ENCODE data around the gene TYW3.
A peak's percentile ranks its signal among the peaks of the same experiment; 100 is the strongest.

The TYW3 gene

GRCh38 chr1:74703386-74704182 lies 29.4 kb upstream of the TYW3 start:
- no peaks in the 10 kb centered on the region for H3K27me3 ChIP-seq (ENCODE audit: control insufficient read depth in 1 of 2, insufficient read depth in 2 of 2, low read length in 2 of 2)
- H3K4me3 ChIP-seq (ENCODE audit: low read length in 2 of 2), result no peak overlapping the region
- no peak overlapping the region for H3K27ac ChIP-seq (ENCODE audit: low read length)
- H3K9ac ChIP-seq (ENCODE audit: low read length in 2 of 2), result no peak overlapping the region
- no peaks in the 10 kb centered on the region for H3K9me3 ChIP-seq (ENCODE audit: control insufficient read depth in 2 of 2, low read length in 2 of 2)
- peaks cover 26 to 32% of the 10 kb centered on the region in 2 donors for H3K36me3 ChIP-seq (ENCODE audit: control insufficient read depth in 2 of 2, insufficient read depth in 2 of 2, low read length in 2 of 2)
- no peaks in the 10 kb centered on the region for H3K4me1 ChIP-seq (ENCODE audit: control insufficient read depth, insufficient read depth, low read length)

- Histone ChIP-seq H3K36me3 (ENCODE audit: control insufficient read depth in 2 of 2, insufficient read depth in 2 of 2, low read length in 2 of 2) (peaks cover 19 to 40% of the 10 kb centered on the region in 2 donors), H3K27ac (ENCODE audit: low read length) (peak overlapping the region; percentile 32), H3K27me3 (ENCODE audit: control insufficient read depth in 1 of 2, insufficient read depth in 2 of 2, low read length in 2 of 2) (no peaks in the 10 kb centered on the region), H3K9ac (ENCODE audit: low read length in 2 of 2) (peak overlapping the region in 1 of 2 donors; percentile 8), H3K4me1 (ENCODE audit: control insufficient read depth, insufficient read depth, low read length) (peaks cover 11% of the 10 kb centered on the region), H3K9me3 (ENCODE audit: control insufficient read depth in 2 of 2, low read length in 2 of 2) (no peaks in the 10 kb centered on the region), H3K4me3 (ENCODE audit: low read length in 2 of 2) (no peak overlapping the region)
Observed at GRCh38 chr1:74712881-74713280, 20.1 kb upstream of the TYW3 start.

- Histone ChIP-seq H3K27ac (ENCODE audit: low read length) (no peak overlapping the region), H3K27me3 (ENCODE audit: control insufficient read depth in 1 of 2, insufficient read depth in 2 of 2, low read length in 2 of 2) (no peaks in the 10 kb centered on the region), H3K4me1 (ENCODE audit: control insufficient read depth, insufficient read depth, low read length) (peaks cover 11% of the 10 kb centered on the region), H3K36me3 (ENCODE audit: control insufficient read depth in 2 of 2, insufficient read depth in 2 of 2, low read length in 2 of 2) (peaks cover 25 to 40% of the 10 kb centered on the region in 2 donors), H3K9me3 (ENCODE audit: control insufficient read depth in 2 of 2, low read length in 2 of 2) (no peaks in the 10 kb centered on the region), H3K4me3 (ENCODE audit: low read length in 2 of 2) (no peak overlapping the region), H3K9ac (ENCODE audit: low read length in 2 of 2) (peak overlapping the region in 1 of 2 donors; percentile 8)
Observed at GRCh38 chr1:74713849-74714248, 19.1 kb upstream of the TYW3 start.

GRCh38 chr1:74714429-74715235 lies 18.3 kb upstream of the TYW3 start:
- H3K27me3 ChIP-seq (ENCODE audit: control insufficient read depth in 1 of 2, insufficient read depth in 2 of 2, low read length in 2 of 2), result no peaks in the 10 kb centered on the region
- no peak overlapping the region for H3K4me3 ChIP-seq (ENCODE audit: low read length in 2 of 2)
- H3K4me1 ChIP-seq (ENCODE audit: control insufficient read depth, insufficient read depth, low read length), result peaks cover 11% of the 10 kb centered on the region
- peaks cover 29 to 43% of the 10 kb centered on the region in 2 donors for H3K36me3 ChIP-seq (ENCODE audit: control insufficient read depth in 2 of 2, insufficient read depth in 2 of 2, low read length in 2 of 2)
- H3K27ac ChIP-seq (ENCODE audit: low read length), result peak overlapping the region; percentile 37
- no peaks in the 10 kb centered on the region for H3K9me3 ChIP-seq (ENCODE audit: control insufficient read depth in 2 of 2, low read length in 2 of 2)
- no peak overlapping the region for H3K9ac ChIP-seq (ENCODE audit: low read length in 2 of 2)

GRCh38 chr1:74715236-74715502 lies 17.8 kb upstream of the TYW3 start:
- Histone ChIP-seq H3K4me1 (ENCODE audit: control insufficient read depth, insufficient read depth, low read length) (peaks cover 11% of the 10 kb centered on the region), H3K9me3 (ENCODE audit: control insufficient read depth in 2 of 2, low read length in 2 of 2) (no peaks in the 10 kb centered on the region), H3K9ac (ENCODE audit: low read length in 2 of 2) (no peak overlapping the region), H3K36me3 (ENCODE audit: control insufficient read depth in 2 of 2, insufficient read depth in 2 of 2, low read length in 2 of 2) (peaks cover 28 to 44% of the 10 kb centered on the region in 2 donors), H3K27ac (ENCODE audit: low read length) (peak overlapping the region; percentile 37), H3K4me3 (ENCODE audit: low read length in 2 of 2) (no peak overlapping the region), H3K27me3 (ENCODE audit: control insufficient read depth in 1 of 2, insufficient read depth in 2 of 2, low read length in 2 of 2) (no peaks in the 10 kb centered on the region)

GRCh38 chr1:74715806-74716205 lies 17.1 kb upstream of the TYW3 start:
- H3K9me3 ChIP-seq (ENCODE audit: control insufficient read depth in 2 of 2, low read length in 2 of 2), result no peaks in the 10 kb centered on the region
- H3K27ac ChIP-seq (ENCODE audit: low read length), result no peak overlapping the region
- peaks cover 30 to 44% of the 10 kb centered on the region in 2 donors for H3K36me3 ChIP-seq (ENCODE audit: control insufficient read depth in 2 of 2, insufficient read depth in 2 of 2, low read length in 2 of 2)
- H3K9ac ChIP-seq (ENCODE audit: low read length in 2 of 2), result no peak overlapping the region
- H3K4me3 ChIP-seq (ENCODE audit: low read length in 2 of 2), result no peak overlapping the region
- peaks cover 11% of the 10 kb centered on the region for H3K4me1 ChIP-seq (ENCODE audit: control insufficient read depth, insufficient read depth, low read length)
- no peaks in the 10 kb centered on the region for H3K27me3 ChIP-seq (ENCODE audit: control insufficient read depth in 1 of 2, insufficient read depth in 2 of 2, low read length in 2 of 2)

GRCh38 chr1:74716822-74717221 lies 16.1 kb upstream of the TYW3 start:
- Histone ChIP-seq H3K27ac (ENCODE audit: low read length) (no peak overlapping the region), H3K4me3 (ENCODE audit: low read length in 2 of 2) (no peak overlapping the region), H3K4me1 (ENCODE audit: control insufficient read depth, insufficient read depth, low read length) (peaks cover 11% of the 10 kb centered on the region), H3K27me3 (ENCODE audit: control insufficient read depth in 1 of 2, insufficient read depth in 2 of 2, low read length in 2 of 2) (no peaks in the 10 kb centered on the region), H3K9ac (ENCODE audit: low read length in 2 of 2) (no peak overlapping the region), H3K36me3 (ENCODE audit: control insufficient read depth in 2 of 2, insufficient read depth in 2 of 2, low read length in 2 of 2) (peaks cover 29 to 46% of the 10 kb centered on the region in 2 donors), H3K9me3 (ENCODE audit: control insufficient read depth in 2 of 2, low read length in 2 of 2) (no peaks in the 10 kb centered on the region)

- Histone ChIP-seq H3K36me3 (ENCODE audit: control insufficient read depth in 2 of 2, insufficient read depth in 2 of 2, low read length in 2 of 2) (peaks cover 34 to 46% of the 10 kb centered on the region in 2 donors), H3K9me3 (ENCODE audit: control insufficient read depth in 2 of 2, low read length in 2 of 2) (no peaks in the 10 kb centered on the region), H3K4me1 (ENCODE audit: control insufficient read depth, insufficient read depth, low read length) (peaks cover 11% of the 10 kb centered on the region), H3K9ac (ENCODE audit: low read length in 2 of 2) (no peak overlapping the region), H3K27ac (ENCODE audit: low read length) (no peak overlapping the region), H3K4me3 (ENCODE audit: low read length in 2 of 2) (no peak overlapping the region), H3K27me3 (ENCODE audit: control insufficient read depth in 1 of 2, insufficient read depth in 2 of 2, low read length in 2 of 2) (no peaks in the 10 kb centered on the region)
Observed at GRCh38 chr1:74717626-74718025, 15.3 kb upstream of the TYW3 start.

- H3K4me1 ChIP-seq (ENCODE audit: control insufficient read depth, insufficient read depth, low read length), result no peaks in the 10 kb centered on the region
- no peak overlapping the region for H3K4me3 ChIP-seq (ENCODE audit: low read length in 2 of 2)
- no peak overlapping the region for H3K9ac ChIP-seq (ENCODE audit: low read length in 2 of 2)
- H3K9me3 ChIP-seq (ENCODE audit: control insufficient read depth in 2 of 2, low read length in 2 of 2), result no peaks in the 10 kb centered on the region
- H3K27me3 ChIP-seq (ENCODE audit: control insufficient read depth in 1 of 2, insufficient read depth in 2 of 2, low read length in 2 of 2), result no peaks in the 10 kb centered on the region
- H3K27ac ChIP-seq (ENCODE audit: low read length), result no peak overlapping the region
- H3K36me3 ChIP-seq (ENCODE audit: control insufficient read depth in 2 of 2, insufficient read depth in 2 of 2, low read length in 2 of 2), result peaks cover 14 to 23% of the 10 kb centered on the region in 2 donors
Observed at GRCh38 chr1:74726063-74726462, 6.9 kb upstream of the TYW3 start.

- no peaks in the 10 kb centered on the region for H3K27me3 ChIP-seq (ENCODE audit: control insufficient read depth in 1 of 2, insufficient read depth in 2 of 2, low read length in 2 of 2)
- peaks cover 7% of the 10 kb centered on the region for H3K4me1 ChIP-seq (ENCODE audit: control insufficient read depth, insufficient read depth, low read length)
- no peak overlapping the region for H3K4me3 ChIP-seq (ENCODE audit: low read length in 2 of 2)
- H3K27ac ChIP-seq (ENCODE audit: low read length), result no peak overlapping the region
- H3K9me3 ChIP-seq (ENCODE audit: control insufficient read depth in 2 of 2, low read length in 2 of 2), result no peaks in the 10 kb centered on the region
- no peak overlapping the region for H3K9ac ChIP-seq (ENCODE audit: low read length in 2 of 2)
- H3K36me3 ChIP-seq (ENCODE audit: control insufficient read depth in 2 of 2, insufficient read depth in 2 of 2, low read length in 2 of 2), result peaks cover 3 to 6% of the 10 kb centered on the region in 2 donors
Observed at GRCh38 chr1:74728736-74729135, 4.2 kb upstream of the TYW3 start.

All from stomach smooth muscle (tissue), 2 donors.